H1 (cell line): ENCODE measurements around the gene ADD2. TPM values are rescaled to one million over a fixed set of nuclear protein-coding genes. Genes with fewer than 3 reads are reported as not detected.
"Not testable (repeated sequence)": the region's sequence is repeated elsewhere in the genome, so short reads cannot be mapped to it uniquely, and the experiment has no call there.

ENCODE experiments used
- CTCF ChIA-PET: fragments of 300-600 bp; sonication (Branson Sonifier 250); formaldehyde crosslinking; loops from one replicate; lab custom pipeline; 2021; ENCODE audit not compliant: partially characterized antibody; lab: Charles Lee
- POLR2A ChIA-PET: fragments of 300-600 bp; sonication (Branson Sonifier 250); formaldehyde crosslinking; loops from one replicate; lab custom pipeline; 2021; ENCODE audit warnings: inconsistent platforms; ENCODE audit not compliant: partially characterized antibody; lab: Charles Lee
- DNase-seq, 2 experiments: peaks; one replicate each; pipeline versions ENCODE4 v3.0.0 to v3.0.0-alpha.2; 2010 to 2022; ENCODE audit warnings: low spot score in 2 of 2, low read depth in 1 of 2, mixed read lengths in 1 of 2
- FAIRE-seq: peaks from 2 replicates; lab custom pipeline; 2011; peaks lifted over from hg19 to GRCh38; lab: Jason Lieb, UNC
- H2AFZ ChIP-seq: 2 replicates; pipeline ENCODE4 v1.8.1; 2012; ENCODE audit warnings: low read length, inconsistent platforms
- H2AK5ac ChIP-seq: 2 replicates; pipeline ENCODE4 v1.6.1; 2013; ENCODE audit warnings: low read depth, low read length
- H2BK120ac ChIP-seq: replicated peaks from 2 replicates; pipeline ENCODE3; 2013; ENCODE audit warnings: low read depth, low read length, inconsistent platforms
- H2BK12ac ChIP-seq: 2 replicates; pipeline ENCODE4 v1.6.1; 2013; ENCODE audit warnings: low read depth, low read length
- H2BK15ac ChIP-seq: 2 replicates; pipeline ENCODE4 v1.6.1; 2013; ENCODE audit warnings: low read length
- H2BK20ac ChIP-seq: 2 replicates; pipeline ENCODE4 v1.6.1; 2013; ENCODE audit warnings: low read length
- H2BK5ac ChIP-seq: 2 replicates; pipeline ENCODE4 v1.6.1; 2013; ENCODE audit warnings: low read depth, low read length
- H3K14ac ChIP-seq: 2 replicates; pipeline ENCODE4 v1.6.1; 2013; ENCODE audit warnings: inconsistent platforms; ENCODE audit not compliant: insufficient read length
- H3K18ac ChIP-seq: 2 replicates; pipeline ENCODE4 v1.6.1; 2013; ENCODE audit warnings: low read length; ENCODE audit errors: extremely low read depth
- H3K23ac ChIP-seq: 2 replicates; pipeline ENCODE4 v1.6.1; 2013; ENCODE audit warnings: inconsistent platforms; ENCODE audit not compliant: insufficient read length
- H3K23me2 ChIP-seq: 2 replicates; pipeline ENCODE4 v1.6.1; 2013; ENCODE audit warnings: low read depth, low read length
- H3K27ac ChIP-seq: 2 replicates; pipeline ENCODE4 v1.6.1; 2011; ENCODE audit warnings: low read depth, low read length, inconsistent platforms
- H3K27me3 ChIP-seq, 4 experiments: replicated peaks in 1 of 4; 1 replicate in 1 of 4; 2 replicates in 3 of 4; pipeline versions ENCODE4 v1.6.1 to v1.8.1; 2011 to 2013; ENCODE audit warnings: low read length in 3 of 4, mild to moderate bottlenecking in 3 of 4, inconsistent platforms in 2 of 4, mixed read lengths in 2 of 4, moderate library complexity in 1 of 4; ENCODE audit not compliant: control insufficient read depth in 3 of 4, insufficient read depth in 3 of 4; ENCODE audit errors: extremely low read depth in 1 of 4
- H3K36me3 ChIP-seq, 4 experiments: 2 replicates each; pipeline versions ENCODE4 v1.6.1 to v1.8.1; 2011 to 2013; ENCODE audit warnings: mild to moderate bottlenecking in 4 of 4, low read length in 3 of 4, moderate library complexity in 2 of 4, control low read depth in 1 of 4, inconsistent platforms in 1 of 4; ENCODE audit not compliant: insufficient read depth in 4 of 4, control insufficient read depth in 2 of 4
- H3K4ac ChIP-seq: replicated peaks from 2 replicates; pipeline ENCODE3; 2013; ENCODE audit warnings: low read length, low read depth, mixed read lengths, inconsistent platforms; ENCODE audit not compliant: insufficient read length
- H3K4me1 ChIP-seq, 4 experiments: replicated peaks in 1 of 4; 1 replicate in 1 of 4; 2 replicates in 3 of 4; pipeline versions ENCODE4 v1.6.1 to v1.8.1; 2011 to 2013; ENCODE audit warnings: low read length in 3 of 4, inconsistent platforms in 2 of 4, mixed read lengths in 1 of 4; ENCODE audit not compliant: insufficient read depth in 4 of 4, control insufficient read depth in 3 of 4
- H3K4me2 ChIP-seq, 2 experiments: 2 replicates each; pipeline versions ENCODE4 v1.6.1 to v1.8.1; 2011 to 2013; ENCODE audit warnings: low read depth in 2 of 2, low read length in 2 of 2, control low read depth in 1 of 2, inconsistent platforms in 1 of 2, mild to moderate bottlenecking in 1 of 2; ENCODE audit not compliant: insufficient read depth in 1 of 2
- H3K4me3 ChIP-seq, 4 experiments: fragments of 200-600, 300-600 bp in 1 of 4; sonication (generic), shearing (Covaris generic), sonication (Bioruptor Twin) in 1 of 4; 2 replicates each; pipeline versions ENCODE4 v1.5.1 to v1.8.1; 2011 to 2016; ENCODE audit warnings: low read length in 4 of 4, low read depth in 3 of 4, control low read depth in 2 of 4, inconsistent platforms in 2 of 4, mild to moderate bottlenecking in 2 of 4, mixed read lengths in 1 of 4, moderate library complexity in 1 of 4; ENCODE audit not compliant: insufficient read depth in 2 of 4; ENCODE audit errors: extremely low read depth in 1 of 4
- H3K56ac ChIP-seq: replicated peaks from 2 replicates; pipeline ENCODE3; 2013; ENCODE audit warnings: low read depth, mild to moderate bottlenecking, mixed read lengths, low read length, inconsistent platforms; ENCODE audit not compliant: insufficient read length
- H3K79me1 ChIP-seq: 2 replicates; pipeline ENCODE4 v1.6.1; 2013; ENCODE audit warnings: low read depth, low read length, control low read depth
- H3K79me2 ChIP-seq, 2 experiments: 2 replicates each; pipeline versions ENCODE4 v1.6.1 to v1.8.1; 2012 to 2013; ENCODE audit warnings: low read length in 2 of 2, mild to moderate bottlenecking in 2 of 2, inconsistent platforms in 1 of 2; ENCODE audit not compliant: insufficient read depth in 2 of 2, control insufficient read depth in 1 of 2
- H3K9ac ChIP-seq, 4 experiments: replicated peaks in 1 of 4; 1 replicate in 1 of 4; 2 replicates in 3 of 4; pipeline versions ENCODE4 v1.6.1 to v1.8.1; 2011 to 2013; ENCODE audit warnings: low read depth in 3 of 4, low read length in 3 of 4, control low read depth in 2 of 4, mild to moderate bottlenecking in 2 of 4, moderate library complexity in 2 of 4, inconsistent platforms in 1 of 4; ENCODE audit errors: extremely low read depth in 1 of 4
- H3K9me3 ChIP-seq, 2 experiments: 2 replicates each; pipeline versions ENCODE4 v1.6.1 to v1.8.1; 2012 to 2013; ENCODE audit warnings: mild to moderate bottlenecking in 2 of 2, moderate library complexity in 2 of 2, control low read depth in 1 of 2, inconsistent platforms in 1 of 2, low read depth in 1 of 2, low read length in 1 of 2, mixed read lengths in 1 of 2; ENCODE audit not compliant: insufficient read depth in 2 of 2
- H4K20me1 ChIP-seq, 2 experiments: replicated peaks in 1 of 2; 2 replicates each; pipeline versions ENCODE3 to v1.8.1; 2011 to 2013; ENCODE audit warnings: inconsistent platforms in 2 of 2, low read length in 2 of 2, mild to moderate bottlenecking in 1 of 2; ENCODE audit not compliant: insufficient read depth in 2 of 2, control insufficient read depth in 1 of 2
- H4K5ac ChIP-seq: 2 replicates; pipeline ENCODE4 v1.6.1; 2013; ENCODE audit warnings: low read length, low read depth, mixed read lengths, inconsistent platforms; ENCODE audit not compliant: insufficient read length
- H4K8ac ChIP-seq: 2 replicates; pipeline ENCODE4 v1.8.0; 2013; ENCODE audit warnings: mild to moderate bottlenecking, moderate library complexity, low read length, inconsistent platforms; ENCODE audit not compliant: insufficient read depth; ENCODE audit errors: extremely low read depth
- H4K91ac ChIP-seq: replicated peaks from 2 replicates; pipeline ENCODE3; 2013; ENCODE audit warnings: low read length, mixed read lengths, inconsistent platforms; ENCODE audit not compliant: insufficient read length
- KDM1A ChIP-seq: fragments of 200-600, 300-600 bp; sonication (generic); IDR thresholded peaks from 2 replicates; pipeline ENCODE4 v1.7.1; 2016; ENCODE audit warnings: mild to moderate bottlenecking, low read length, borderline replicate concordance
- WGBS, 2 experiments: shearing (Covaris generic) in 1 of 2; methylation state at CpG; one replicate each; pipeline versions ENCODE4 v1.1.6 to v1.1.7; 2013 to 2015; ENCODE audit warnings: low lambda C conversion rate in 2 of 2, mixed read lengths in 2 of 2, inconsistent platforms in 1 of 2, low coverage in 1 of 2, missing lambda C conversion rate in 1 of 2; ENCODE audit not compliant: insufficient replicate concordance in 2 of 2, insufficient coverage in 1 of 2, insufficient read length in 1 of 2; ENCODE audit errors: extremely low coverage in 1 of 2, missing lambda C conversion rate in 1 of 2; 5-methylcytosine and 5-hydroxymethylcytosine counted together
- polyA plus RNA-seq, 7 experiments: library from polyadenylated mRNA; depleted of rRNA in 3 of 7; stranded (reverse) in 5 of 7; unstranded in 2 of 7; fragments of >200 nt in 5 of 7; fragments of 200-250 nt in 2 of 7; gene quantifications; 1 replicate in 5 of 7; 2 replicates in 1 of 7; 4 replicates in 1 of 7; pipeline versions ENCODE4 v1.2.1 to v1.2.3, GENCODE V29; 2011 to 2013; ENCODE audit warnings: missing spikeins in 2 of 7, mixed read lengths in 2 of 7
- total RNA-seq: library from RNA; stranded (reverse); fragmentation: NEBNext Ultra II Directional; extraction: Animal tissue kit (Norgen Biotek cat#: 25700); gene quantifications from 2 replicates; pipeline ENCODE4 v1.2.1, GENCODE V29; 2021

ADD2 gene
- total and polyA plus RNA-seq, 2 of the 8 experiments (the other 6 are each of a cell fraction or from before 2014, with no cell fraction given), result 58.5 to 170 TPM

DNA sequence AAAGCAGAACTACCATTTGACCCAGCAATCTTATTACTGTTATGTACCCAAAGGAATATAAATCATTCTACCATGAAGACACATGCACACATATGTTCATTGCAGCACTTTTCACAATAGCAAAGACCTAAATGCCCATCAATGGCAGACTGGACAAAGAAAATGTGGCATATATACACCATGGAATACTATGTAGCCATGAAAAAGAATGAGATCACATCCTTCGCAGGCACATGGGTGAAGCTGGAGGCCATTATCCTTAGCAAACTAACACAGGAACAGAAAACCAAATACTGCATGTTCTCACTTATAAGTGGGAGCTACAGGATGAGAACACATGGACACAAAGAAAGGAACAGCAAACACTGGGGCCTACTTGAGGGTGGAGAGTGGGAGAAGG is 28.5 kb downstream of the ADD2 start:
- H2BK5ac ChIP-seq, H3K14ac ChIP-seq, H4K8ac ChIP-seq, H3K9me3 ChIP-seq, POLR2A ChIA-PET, H3K23ac ChIP-seq, H3K9ac ChIP-seq, H4K91ac ChIP-seq, H3K4ac ChIP-seq, H3K27me3 ChIP-seq, H2BK20ac ChIP-seq, H2BK15ac ChIP-seq, DNase-seq, H2AFZ ChIP-seq, H2BK120ac ChIP-seq, H3K4me2 ChIP-seq, H3K18ac ChIP-seq, FAIRE-seq, H3K36me3 ChIP-seq, H3K4me3 ChIP-seq, H3K23me2 ChIP-seq, H3K56ac ChIP-seq, H2AK5ac ChIP-seq, H4K5ac ChIP-seq, H3K27ac ChIP-seq, H2BK12ac ChIP-seq: not testable (repeated sequence)
- H3K4me1 ChIP-seq, result peaks cover 3 to 14% (median 8%) of the 10 kb centered on the region in 4 experiments
- peaks cover 7 to 11% of the 10 kb centered on the region in 2 experiments for H4K20me1 ChIP-seq
- H3K79me1 ChIP-seq, result peaks cover 11% of the 10 kb centered on the region
- H3K79me2 ChIP-seq, result peaks cover 8 to 91% of the 10 kb centered on the region in 2 experiments
- CTCF ChIA-PET, result interaction anchor here (0.6 to 3.1 kb wide), 7 partner anchors 9 to 1341 kb away, joined by 3 to 18 read pairs (median 4); partner anchors contain the start of gene ADD2
- peak; percentile 41; the same call in 1 of the 2 replicates for TF ChIP-seq KDM1A
- WGBS, 2 experiments, result 94% methylated on average over 1 of the region's 1 CpG; no CpG with 5 or more reads in 1 of the 2 experiments
